Myocyte (in vitro differentiated cells): ENCODE results near the gene NPW. TPM values are rescaled to one million over a fixed set of nuclear protein-coding genes. Genes with fewer than 3 reads are reported as not detected.

Experiments used
- DNase-seq: peaks from one replicate; pipeline ENCODE4 v3.0.0-alpha.2; 2012; ENCODE audit warnings: low read depth
- total RNA-seq: library from RNA; depleted of rRNA; stranded (reverse); fragments of >200 nt; gene quantifications from 2 replicates; pipeline ENCODE4 v1.2.3, GENCODE V29; 2014

The NPW gene
- total RNA-seq, 1 donor from 2014 or later: 0.29 TPM

DNA sequence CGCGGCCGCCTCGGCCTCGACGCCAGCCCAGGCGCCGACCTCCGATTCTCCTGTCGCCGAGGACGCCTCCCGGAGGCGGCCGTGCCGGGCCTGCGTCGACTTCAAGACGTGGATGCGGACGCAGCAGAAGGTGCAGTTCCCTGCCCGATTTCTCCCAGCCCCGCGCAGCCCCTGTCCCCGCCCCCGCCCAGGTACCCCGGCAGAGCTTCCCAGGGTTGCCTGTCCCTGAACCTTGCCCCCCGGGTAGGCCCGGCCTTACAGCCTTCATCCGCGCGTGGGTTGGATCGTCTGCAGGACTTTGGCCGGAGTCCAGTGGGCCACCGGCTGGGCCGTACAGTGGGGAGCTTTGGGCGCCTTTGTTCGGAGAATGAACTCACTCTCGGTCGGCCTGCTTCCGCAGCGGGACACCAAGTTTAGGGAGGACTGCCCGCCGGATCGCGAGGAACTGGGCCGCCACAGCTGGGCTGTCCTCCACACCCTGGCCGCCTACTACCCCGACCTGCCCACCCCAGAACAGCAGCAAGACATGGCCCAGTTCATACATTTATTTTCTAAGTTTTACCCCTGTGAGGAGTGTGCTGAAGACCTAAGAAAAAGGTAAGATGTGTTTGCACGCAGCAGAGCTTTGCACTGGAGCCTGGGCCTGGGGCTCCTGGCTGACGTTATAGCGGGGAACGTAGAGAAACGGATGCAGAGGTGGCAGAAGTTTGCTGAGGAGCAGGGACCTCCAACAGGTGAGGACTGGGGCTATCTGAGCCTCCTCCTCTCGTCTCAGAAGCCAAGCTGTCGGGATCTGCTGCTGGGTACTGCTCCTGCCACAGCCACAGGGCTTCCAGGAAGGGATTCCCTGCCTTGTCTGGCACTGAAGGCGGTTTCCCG, 35.0 kb upstream of the NPW start:
- no peak for DNase-seq

DNA sequence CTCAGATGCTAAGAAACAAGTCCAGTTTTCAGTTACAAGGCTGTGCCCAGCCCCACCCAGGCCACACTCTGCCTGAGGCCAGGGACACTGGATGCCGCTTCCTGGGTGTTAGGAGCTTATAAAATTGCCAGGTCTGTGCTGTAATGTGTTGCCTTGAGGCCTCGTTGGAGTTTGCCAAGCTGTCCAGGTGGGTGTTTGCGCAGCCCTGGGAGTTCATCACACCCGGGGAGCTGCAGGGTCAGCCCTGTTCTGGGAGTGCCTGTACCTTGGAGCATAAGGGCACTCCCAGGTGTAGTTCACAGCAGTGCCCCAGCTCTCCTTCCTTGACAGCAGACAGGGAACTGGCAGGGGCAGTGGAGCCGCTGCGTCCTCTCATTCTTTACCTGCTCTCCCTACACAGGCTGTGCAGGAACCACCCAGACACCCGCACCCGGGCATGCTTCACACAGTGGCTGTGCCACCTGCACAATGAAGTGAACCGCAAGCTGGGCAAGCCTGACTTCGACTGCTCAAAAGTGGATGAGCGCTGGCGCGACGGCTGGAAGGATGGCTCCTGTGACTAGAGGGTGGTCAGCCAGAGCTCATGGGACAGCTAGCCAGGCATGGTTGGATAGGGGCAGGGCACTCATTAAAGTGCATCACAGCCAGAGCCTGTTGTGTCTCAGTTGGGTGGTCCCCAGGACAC, 34.0 kb upstream of the NPW start:
- DNase-seq: no peak

DNA sequence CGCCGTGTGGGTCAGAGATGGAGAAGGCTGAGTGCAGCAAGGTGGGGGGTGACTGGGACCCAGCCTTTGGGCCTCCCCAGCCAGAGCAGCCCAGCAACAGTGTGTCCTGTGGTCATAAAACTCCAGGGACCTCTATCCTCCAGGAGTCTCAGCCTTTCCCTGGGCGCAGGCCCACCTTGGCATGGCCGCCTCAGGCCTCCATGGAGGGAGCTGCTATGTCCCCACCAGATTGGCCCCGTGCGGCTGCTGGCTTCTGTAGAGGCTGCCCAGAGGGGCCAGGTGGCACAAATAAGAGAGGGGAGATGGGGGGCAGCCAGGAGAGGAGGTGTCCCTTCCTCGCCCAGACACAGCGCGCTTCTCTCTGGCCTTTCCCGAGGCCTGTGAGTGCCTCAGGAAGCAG, 32.4 kb upstream of the NPW start:
- DNase-seq: no peak

DNA sequence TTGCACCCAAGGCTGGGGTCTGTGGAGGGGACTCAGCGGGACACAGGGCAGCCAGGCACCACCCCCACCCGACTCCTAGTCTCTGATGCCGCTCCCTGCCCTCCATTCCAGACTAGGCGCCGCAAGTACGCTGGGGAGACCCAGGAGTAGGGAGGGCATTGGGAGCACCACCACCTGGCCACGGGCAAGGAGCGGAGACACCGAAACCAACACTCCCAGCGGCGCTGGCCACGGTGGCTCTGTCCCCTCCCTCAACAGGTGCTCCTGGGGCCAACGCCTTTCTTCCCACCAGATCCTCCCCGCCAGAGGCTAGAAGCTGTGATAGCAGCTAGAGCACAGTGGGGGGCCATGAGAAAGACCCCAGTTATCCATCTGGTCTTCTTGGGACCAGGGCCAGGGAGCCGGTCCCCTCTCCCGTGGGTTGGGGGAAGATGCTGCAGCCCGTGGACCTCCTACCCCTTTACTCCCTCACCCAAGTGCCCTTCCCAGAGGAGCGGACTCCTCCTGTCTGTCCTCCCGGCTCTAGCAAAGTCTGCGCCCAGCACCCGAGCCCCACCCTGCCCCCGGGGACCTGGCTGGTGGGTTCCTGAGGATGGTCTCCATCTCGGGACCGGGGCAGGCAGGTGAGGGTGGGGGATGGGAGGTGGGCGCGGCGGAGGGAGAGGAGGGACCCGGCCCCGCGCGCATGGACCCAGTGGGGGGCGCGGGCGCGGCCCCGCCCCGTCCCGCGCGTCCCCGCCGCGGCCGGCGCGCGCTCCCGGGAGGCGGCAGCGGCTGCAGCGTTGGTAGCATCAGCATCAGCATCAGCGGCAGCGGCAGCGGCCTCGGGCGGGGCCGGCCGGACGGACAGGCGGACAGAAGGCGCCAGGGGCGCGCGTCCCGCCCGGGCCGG, 30.1 kb upstream of the NPW start, which contains the start of gene SYNGR3:
SYNGR3 (plus strand) TSS at position 762 of the 892 bp plus-strand sequence. CDS start 133 bp downstream, outside the sequence.
- DNase-seq: no peak

DNA sequence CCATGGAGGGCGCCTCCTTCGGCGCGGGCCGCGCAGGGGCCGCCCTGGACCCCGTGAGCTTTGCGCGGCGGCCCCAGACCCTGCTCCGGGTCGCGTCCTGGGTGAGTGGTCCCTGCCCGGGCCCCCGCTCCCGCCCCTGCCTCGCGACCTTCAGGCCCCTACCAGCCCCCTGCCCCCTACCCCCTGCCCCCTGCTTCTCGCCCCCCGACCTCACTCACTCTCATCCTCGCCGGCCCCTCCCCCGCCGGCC, 29.6 kb upstream of the NPW start:
- no peak for DNase-seq

DNA sequence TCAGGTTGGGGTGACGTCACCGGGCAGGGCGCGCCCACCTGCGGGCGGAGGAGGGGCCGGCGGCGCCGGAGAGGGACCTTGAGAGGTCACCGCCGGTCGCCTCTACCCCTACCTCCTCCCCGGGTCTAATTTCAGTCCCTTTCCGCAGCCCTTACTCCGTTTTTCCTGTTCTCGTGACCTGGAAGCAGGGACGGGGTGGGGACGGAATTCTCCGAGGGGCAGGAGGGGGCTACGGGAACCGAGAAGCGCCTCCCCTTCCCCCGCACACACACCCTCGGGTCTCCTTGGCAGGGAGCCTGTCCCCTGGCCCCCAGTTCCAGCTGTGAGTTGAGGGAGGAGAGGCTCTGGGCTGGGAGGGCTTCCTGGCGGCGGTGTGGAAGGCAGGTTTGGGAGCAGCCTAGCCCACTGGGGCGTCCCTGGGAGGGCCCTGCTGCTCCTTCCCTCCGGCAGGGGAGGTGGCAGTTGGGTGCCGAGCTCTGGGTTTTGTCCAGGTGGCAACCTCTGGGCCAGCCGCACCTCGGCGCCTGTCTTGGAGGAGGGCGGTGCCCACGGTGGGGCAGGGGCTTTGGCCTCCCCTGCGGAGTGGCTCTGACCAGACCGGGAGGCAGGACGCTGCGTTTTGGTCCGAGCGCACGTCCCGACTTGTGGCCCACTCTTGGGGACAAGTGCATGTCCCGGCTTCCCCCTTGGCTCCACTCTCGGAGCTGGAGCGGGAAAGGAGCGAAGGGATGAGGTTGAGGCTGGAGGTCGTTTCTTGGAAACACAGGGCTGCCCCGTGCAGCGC, 29.0 kb upstream of the NPW start:
- DNase-seq: no peak

DNA sequence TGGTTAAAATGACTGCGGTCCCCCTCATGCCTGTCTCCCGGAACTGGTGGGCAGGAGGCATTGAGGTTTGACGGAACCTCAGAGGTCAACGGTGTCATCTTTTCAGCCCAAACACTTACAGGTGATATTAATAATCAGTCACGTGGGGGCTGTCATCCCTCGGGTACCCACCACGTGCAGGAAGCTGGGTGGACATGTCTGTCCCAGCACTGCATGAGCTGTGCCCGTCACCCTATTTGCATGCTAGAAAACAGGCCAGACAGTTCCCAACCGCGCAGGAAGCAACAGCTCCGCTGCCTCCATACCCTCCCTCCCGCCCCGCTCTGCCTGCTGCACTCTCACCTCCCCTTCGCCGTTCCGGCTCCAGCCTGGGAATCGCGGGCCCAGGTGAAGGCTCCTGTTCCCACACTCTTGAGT, 28.4 kb upstream of the NPW start:
- DNase-seq: no peak

DNA sequence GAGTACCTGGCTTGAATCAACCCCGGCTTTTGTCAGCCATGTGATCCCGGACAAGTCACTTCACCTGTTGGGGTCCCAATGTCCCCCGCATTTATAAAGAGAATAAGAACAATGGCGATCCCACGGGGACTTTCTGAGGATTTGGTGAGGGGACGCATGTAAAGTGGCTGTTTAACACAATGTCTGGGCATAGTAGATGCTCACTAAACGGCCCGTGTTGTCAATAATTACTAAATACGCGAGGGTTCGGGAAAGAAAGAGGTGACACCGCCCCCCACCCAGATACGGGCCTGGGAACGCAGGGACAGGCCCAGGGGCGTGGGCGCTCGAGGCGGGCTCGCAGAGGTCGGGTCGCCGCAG, 28.0 kb upstream of the NPW start:
- DNase-seq: no peak

DNA sequence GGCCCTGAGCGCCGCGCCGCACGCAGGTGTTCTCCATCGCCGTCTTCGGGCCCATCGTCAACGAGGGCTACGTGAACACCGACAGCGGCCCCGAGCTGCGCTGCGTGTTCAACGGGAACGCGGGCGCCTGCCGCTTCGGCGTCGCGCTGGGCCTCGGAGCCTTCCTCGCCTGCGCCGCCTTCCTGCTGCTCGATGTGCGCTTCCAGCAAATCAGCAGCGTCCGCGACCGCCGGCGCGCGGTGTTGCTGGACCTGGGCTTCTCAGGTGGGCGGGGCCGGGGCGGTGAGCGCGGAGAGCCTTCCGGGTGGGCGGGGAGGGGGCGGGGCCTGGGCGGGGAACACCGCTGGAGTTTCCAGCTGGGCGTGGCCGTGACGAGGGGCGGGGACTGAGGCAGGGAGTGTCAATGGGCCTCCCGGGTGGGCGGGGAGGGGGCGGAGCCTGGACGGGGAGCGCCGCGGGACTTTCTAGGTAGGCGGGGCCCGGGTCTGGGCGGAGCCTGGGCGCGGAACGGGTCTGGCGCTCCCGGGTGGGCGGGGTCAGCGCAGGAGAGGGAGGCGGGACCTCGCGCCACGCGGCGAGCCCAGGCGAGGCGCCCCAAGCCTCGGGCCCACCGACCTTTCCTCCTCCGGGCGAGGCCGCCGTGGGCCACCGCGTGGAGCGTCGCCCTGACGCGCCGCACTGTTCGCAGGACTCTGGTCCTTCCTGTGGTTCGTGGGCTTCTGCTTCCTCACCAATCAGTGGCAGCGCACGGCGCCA, 27.5 kb upstream of the NPW start:
- peak; percentile 71 for DNase-seq

DNA sequence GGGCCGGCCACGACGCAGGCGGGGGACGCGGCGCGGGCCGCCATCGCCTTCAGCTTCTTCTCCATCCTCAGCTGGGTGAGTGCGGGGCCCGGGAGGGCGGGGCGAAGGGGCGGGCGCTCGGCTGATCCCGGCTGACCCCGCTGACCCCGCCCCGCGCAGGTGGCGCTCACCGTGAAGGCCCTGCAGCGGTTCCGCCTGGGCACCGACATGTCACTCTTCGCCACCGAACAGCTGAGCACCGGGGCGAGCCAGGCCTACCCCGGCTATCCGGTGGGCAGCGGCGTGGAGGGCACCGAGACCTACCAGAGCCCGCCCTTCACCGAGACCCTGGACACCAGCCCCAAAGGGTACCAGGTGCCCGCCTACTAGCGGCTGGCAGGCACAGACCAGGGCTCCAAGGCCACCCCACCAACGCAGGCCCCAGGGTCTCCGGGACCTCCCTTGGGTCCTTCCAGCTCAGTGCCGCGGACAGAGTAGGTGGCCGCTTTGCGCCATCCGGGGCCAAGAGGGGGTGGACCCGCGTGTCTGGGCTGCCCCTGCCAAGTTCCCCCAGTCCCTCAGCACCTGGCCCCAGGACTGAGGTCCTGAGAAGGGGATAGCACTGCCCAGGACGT, 26.8 kb upstream of the NPW start:
- DNase-seq: no peak

DNA sequence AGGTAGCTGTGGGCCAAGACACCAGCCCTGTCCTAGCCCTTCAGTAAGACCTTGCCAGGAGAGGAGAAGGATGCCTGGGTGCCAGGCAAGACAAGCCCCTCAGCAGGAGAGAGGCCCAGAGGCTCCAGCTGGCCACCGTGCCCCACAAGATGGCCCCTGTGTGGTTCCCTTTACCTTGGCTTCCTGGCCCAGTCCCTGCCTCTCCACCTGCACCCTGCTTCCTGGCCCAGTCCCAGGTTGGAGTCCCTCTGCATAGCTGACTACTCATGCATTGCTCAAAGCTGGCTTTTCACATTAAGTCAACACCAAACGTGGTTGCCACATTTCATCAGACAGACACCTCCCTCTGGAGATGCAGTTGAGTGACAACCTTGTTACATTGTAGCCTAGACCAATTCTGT, 25.9 kb upstream of the NPW start:
- no peak for DNase-seq

DNA sequence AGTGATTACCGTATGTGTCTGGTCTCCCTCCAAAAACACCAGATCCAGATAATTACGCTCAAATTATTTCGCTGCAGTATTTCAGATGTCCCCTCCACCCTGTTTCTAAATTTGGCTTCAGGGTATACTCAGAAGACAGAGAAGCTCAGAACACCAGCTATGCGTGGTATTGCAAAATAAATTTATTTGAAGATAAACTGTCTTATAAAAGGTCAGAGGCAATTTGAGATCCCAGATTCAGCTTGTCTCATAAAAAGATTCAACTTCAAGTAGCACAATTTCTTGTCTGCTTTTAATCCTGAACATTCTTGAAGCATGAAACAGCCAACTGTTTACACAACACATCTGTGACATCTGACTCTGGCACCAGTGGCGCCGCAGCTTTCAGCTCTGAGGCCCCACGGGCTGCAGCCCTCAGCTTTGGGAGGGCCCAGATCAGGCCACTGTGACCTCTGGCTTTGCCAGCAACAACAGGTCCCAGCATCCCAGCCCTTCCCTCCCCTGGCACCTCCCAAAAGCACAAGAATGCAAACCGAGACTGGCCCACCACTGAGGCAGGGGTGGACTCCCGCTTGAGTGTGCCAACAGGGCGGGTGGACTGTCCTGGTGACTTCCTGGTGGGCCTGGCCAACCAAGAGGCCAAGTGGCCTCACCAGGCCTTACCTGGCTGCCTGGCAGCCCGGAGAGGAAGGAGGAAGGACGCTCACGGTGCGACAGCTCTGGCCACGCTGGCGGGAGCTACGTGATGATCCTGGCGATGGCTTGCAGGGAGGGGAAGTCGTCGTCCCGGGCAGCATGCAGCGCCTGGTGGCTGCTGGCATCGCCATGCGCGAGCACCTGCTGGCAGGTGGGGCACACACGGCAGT, 21.9 kb upstream of the NPW start:
- DNase-seq: no peak

DNA sequence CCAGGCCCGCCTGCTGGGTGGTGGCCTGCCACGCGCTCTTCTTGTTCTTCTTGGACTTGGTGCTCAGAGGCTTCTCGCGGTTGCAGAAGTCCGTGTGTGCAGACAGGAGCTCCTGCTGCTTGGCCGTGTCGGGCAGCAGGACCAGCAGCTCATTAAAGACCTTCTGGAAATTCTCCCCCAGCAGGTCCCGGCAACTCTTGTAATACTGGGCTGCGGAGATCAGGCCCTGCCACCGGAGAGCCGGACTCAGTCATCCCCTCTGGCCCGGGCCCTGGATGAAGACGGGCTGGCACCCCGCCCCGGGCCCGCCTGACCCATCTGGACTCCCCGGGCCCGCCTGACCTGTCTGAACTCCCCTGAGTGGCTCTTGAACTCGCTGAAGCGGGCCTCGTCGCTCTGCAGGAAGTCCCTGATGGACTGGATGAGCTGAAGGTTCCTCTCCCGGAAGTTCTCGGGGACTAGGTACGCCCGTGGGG, 21.2 kb upstream of the NPW start:
- no peak for DNase-seq

DNA sequence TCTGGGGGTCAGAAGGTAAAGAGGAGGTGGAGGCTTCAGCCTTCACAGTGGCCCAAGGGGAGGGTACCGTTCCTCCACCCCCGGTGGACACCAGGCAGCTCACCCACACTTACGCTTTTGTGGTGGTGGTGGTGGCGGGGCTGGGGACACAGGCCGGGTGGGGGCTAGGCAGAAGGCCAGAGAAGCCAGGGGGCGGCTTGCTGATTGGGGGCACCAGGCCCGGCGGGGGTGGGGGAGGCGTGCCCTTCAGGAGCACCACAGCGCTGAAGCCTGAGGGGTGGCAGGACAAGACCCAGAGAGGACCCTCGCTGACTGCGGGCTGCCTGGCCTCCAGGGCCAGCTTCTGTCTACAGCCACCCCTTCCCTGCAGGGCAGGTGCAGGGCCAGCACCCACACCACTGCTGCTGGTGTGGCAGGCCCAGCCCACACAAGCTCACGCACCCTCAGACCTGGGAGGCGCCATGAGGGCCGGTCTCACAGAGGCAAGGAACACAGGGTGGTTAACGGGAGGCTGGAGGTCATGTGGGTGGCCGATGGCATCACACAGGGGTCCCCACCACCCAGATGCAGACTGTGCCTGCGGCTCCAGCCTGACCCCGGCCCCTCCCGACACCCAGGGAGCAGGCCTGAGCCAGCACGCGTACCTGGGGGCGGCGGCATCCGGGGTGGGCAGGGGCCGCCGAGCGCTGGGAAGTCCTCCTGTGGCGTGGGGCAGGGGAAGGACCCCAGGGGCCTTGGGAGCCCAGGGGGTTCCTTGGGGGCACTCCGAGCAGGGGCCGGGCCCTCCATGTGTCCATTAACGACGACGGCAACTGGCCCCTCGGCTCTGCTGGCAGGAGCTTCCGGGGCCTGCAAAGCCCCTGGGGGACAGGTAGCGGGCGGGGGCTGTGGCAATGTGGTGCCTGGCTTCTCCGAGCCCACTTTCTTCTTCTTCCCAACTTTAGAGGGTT, 20.5 kb upstream of the NPW start:
- no peak for DNase-seq

DNA sequence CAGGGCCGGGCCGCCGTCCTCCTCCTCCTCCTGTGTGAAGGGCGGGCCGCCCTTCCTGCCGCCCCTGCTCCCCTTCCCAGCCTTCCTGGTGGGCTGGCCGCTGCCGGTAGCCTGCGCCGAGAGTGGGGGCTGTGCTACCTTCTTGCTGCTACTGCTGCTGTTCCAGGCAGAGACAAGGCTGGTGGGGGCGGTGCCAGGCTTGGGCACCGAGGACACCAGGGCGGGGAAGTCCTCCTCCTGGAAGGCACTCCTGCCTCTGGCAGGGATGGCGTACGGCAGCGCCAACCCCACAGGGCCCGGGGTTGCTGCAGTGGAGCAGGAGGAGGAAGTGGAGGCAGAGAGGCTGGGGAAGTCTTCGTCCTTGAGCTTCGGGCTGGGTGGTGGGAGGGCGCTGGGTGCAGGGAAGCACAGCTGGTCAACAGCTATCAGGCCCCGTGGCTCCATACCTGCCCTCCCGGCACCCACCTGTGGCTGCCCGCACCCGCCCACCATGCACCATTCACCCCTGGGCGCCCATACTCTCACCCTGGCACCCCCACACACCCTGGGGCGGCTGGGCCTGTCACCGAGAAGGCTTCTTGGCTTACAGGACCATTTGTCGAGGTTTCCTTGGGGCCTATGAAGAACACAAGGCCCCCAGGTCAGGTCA, 19.6 kb upstream of the NPW start:
- DNase-seq: no peak

DNA sequence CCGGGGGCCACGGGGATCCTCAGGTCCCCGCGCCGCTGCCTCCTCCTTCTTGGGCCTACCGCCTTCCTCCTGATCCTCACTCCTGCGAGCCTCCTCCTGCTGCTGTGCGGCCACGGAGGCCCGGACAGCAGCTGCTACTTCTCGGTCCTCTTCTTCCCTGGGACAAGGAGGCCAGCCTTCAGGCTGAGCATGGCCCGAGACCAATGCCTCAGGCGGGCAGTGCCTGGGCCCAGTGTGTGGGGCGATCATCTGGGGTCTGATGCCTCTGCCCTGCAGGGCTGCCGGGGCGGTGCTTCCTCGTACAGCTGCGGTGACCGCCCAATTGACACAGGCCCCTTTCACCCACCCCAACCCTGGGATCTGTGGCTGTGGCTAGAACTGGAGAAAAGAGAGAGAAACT, 18.6 kb upstream of the NPW start:
- DNase-seq: no peak
